Hepatocyte (in vitro differentiated cells): ENCODE measurements around the gene DENND1A.

Source experiments
- CTCF ChIP-seq: fragments of 200-600 bp; sonication (generic); IDR thresholded peaks from 2 replicates; pipeline ENCODE4 v1.5.1; 2016; ENCODE audit warnings: antibody characterized with exemption, mild to moderate bottlenecking; ENCODE audit not compliant: poor library complexity
- EZH2 ChIP-seq: fragments of 200-600 bp; sonication (generic); IDR thresholded peaks from 2 replicates; pipeline ENCODE4 v1.6.1; 2016; ENCODE audit warnings: antibody characterized with exemption, mild to moderate bottlenecking, borderline replicate concordance

- TF ChIP-seq CTCF (no peak), EZH2 (no peak)
Measured at GRCh38 chr9:123655681-123656423, 274.1 kb downstream of the DENND1A start.
